GM12865 (cell line): ENCODE measurements around the gene TSPAN8.

ENCODE experiments used
- DNase-seq: peaks from one replicate; pipeline ENCODE4 v3.0.0; 2010; ENCODE audit warnings: low read depth
- H3K4me3 ChIP-seq: 2 replicates; pipeline ENCODE4 v1.5.1; 2011; ENCODE audit warnings: mild to moderate bottlenecking, low read depth, low read length, control low read depth
- CTCF ChIP-seq: IDR thresholded peaks from 2 replicates; pipeline ENCODE4 v1.5.1; 2011; ENCODE audit warnings: low read length, control low read depth, low read depth, inconsistent platforms; ENCODE audit not compliant: insufficient read depth; ENCODE audit errors: missing control alignments

TSPAN8 gene

DNA sequence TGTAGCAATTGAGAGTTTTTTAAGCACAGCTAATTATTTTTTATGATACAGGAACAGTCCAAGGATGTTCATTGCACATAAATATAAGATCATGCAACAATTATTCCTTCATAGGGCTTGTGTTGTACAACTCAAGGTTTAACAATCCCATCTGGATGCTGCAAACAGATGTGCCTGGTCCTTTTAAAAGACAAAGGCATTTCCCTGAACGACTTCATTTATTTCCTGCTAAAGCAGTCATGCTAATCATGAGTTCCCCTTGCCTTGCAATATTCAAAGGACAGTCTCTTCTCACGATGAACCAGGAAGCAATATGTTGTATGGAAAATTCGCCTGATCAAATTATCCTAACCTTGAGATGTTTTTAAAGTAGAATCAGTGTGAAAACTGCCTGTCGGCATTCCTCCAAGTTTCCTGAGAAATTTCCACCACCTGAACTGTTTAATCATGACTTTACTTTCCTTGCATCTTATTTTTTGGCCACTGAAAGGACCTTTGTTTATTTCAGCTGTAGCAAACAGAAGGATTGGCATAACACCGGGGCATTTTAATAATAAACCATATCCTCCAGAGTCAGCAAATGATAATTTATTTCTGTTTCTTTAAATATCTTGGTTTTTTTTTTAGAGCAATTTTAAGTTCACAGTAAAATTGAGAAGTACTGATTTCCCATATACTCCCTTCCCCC lies 33.9 kb upstream of the TSPAN8 start:
- DNase-seq, result no peak
- TF ChIP-seq CTCF, result no peak
- H3K4me3 ChIP-seq, result no peak overlapping the region

DNA sequence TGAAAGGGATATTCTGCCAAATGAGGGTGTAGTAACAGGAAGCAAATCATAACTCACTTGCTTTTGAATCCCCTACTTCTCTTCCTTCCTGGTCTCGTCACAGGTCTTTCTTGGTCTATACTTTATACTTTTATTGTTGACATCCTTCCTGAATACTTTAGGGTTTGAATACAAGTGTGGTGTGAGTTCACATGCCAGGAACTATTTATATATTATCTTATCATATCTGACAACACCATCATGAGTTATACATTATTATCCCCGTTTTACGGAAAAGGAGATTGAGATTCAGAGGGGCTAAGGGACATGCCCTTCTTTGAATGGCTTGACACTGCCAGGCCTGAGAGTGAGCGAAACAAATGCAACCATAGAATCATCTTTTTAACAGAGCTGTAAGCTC lies 33.0 kb upstream of the TSPAN8 start:
- DNase-seq, result no peak
- no peak overlapping the region for H3K4me3 ChIP-seq
- no peak for TF ChIP-seq CTCF

- TF ChIP-seq CTCF, result no peak
- no peak for DNase-seq
- no peak overlapping the region for H3K4me3 ChIP-seq
Measured at GRCh38 chr12:71187379-71187778, 29.6 kb upstream of the TSPAN8 start.

DNA sequence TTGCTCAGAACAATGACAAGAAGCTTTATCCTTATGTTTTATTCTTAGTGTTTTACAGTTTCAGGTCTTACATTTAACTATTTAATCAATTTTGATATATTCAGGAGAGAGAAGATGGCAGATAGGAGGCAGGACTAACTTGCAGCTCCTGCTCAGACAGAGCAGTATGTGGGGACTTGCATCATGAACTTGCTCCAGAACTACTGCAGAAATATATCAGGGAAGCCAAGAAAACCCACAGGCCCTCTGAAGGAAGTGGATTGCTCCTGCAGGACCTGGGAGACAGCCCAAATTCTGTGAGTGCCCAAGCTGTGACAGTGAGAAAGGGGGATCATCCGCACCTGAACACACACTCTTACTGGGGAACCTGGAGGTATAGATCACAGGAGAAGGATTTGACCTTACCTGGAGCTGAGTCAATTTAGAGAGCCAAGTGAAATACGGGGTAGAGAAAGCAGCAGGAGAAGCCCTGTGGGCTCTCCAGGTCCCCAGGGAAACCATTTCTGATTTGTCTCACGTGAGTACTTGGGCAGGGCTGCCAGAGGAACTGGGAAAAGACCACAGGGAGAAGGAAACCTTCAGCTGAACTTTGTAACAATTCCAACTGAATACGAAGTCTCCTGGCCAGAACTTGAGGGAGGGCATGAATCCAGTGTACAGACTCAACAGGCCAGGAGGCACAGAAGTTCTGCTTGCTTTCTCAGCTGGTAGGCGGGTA lies 28.9 kb upstream of the TSPAN8 start:
- no peak for TF ChIP-seq CTCF
- H3K4me3 ChIP-seq, result no peak overlapping the region
- no peak for DNase-seq

DNA sequence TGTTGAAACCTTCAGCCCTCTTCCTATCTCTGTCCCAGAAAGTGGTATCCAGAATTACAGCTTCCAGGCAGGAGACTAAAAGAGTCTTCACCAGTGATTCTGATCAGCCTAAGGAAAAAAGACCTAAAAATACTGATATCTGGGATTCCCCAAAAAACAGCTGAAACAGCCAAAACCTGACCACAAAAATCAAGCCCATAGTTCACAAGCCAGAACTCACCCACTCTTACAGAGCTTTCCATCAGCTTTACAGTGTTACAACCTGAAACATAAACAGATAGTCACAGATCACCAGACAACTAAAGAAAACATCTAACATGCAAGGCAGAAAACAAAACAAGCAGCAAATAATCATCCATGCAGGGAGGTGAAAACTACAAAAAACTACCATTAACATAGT lies 26.0 kb upstream of the TSPAN8 start:
- DNase-seq, result no peak
- H3K4me3 ChIP-seq, result no peak overlapping the region
- no peak for TF ChIP-seq CTCF

GRCh38 chr12:71183018-71183417 lies 25.2 kb upstream of the TSPAN8 start:
- DNase-seq, result no peak
- TF ChIP-seq CTCF, result no peak
- no peak overlapping the region for H3K4me3 ChIP-seq
